Central memory CD4-positive, alpha-beta T cell (primary cell): ENCODE measurements around the gene BAIAP3.

Source experiments
- DNase-seq: peaks from one replicate; pipeline ENCODE4 v3.0.0; 2022

BAIAP3 gene

GRCh38 chr16:1299012-1299867 lies 34.2 kb upstream of the BAIAP3 start:
- DNase-seq = no peak

- DNase-seq = no peak
Observed at GRCh38 chr16:1299868-1300203, 33.6 kb upstream of the BAIAP3 start.

- DNase-seq = peak; percentile 62
Observed at GRCh38 chr16:1300664-1301476, 32.6 kb upstream of the BAIAP3 start.

- DNase-seq = no peak
Observed at GRCh38 chr16:1301562-1301961, 31.9 kb upstream of the BAIAP3 start.

- DNase-seq = no peak
Observed at GRCh38 chr16:1305823-1306222, 27.6 kb upstream of the BAIAP3 start.

GRCh38 chr16:1306334-1306733 lies 27.1 kb upstream of the BAIAP3 start:
- DNase-seq = no peak

- no peak for DNase-seq
Observed at GRCh38 chr16:1308036-1308976, 25.1 kb upstream of the BAIAP3 start.

GRCh38 chr16:1308977-1309885 lies 24.2 kb upstream of the BAIAP3 start, which contains the start of gene UBE2I:
Gene UBE2I (plus strand): TSS chr16:1309636. CDS start chr16:1314031, 4,395 bp downstream.
- DNase-seq = peak; percentile 98

GRCh38 chr16:1309888-1310831 lies 23.3 kb upstream of the BAIAP3 start:
- peak; percentile 57 for DNase-seq

- no peak for DNase-seq
Observed at GRCh38 chr16:1310832-1311200, 22.6 kb upstream of the BAIAP3 start.

GRCh38 chr16:1311212-1311737 lies 22.2 kb upstream of the BAIAP3 start:
- DNase-seq = no peak

GRCh38 chr16:1311738-1312466 lies 21.5 kb upstream of the BAIAP3 start:
- no peak for DNase-seq

GRCh38 chr16:1312467-1312816 lies 21.0 kb upstream of the BAIAP3 start:
- DNase-seq = no peak

- DNase-seq = no peak
Observed at GRCh38 chr16:1312903-1313302, 20.5 kb upstream of the BAIAP3 start.

- DNase-seq = no peak
Observed at GRCh38 chr16:1313721-1314369, 19.6 kb upstream of the BAIAP3 start.

- no peak for DNase-seq
Observed at GRCh38 chr16:1314399-1315068, 18.9 kb upstream of the BAIAP3 start.

GRCh38 chr16:1315081-1316032 lies 18.1 kb upstream of the BAIAP3 start:
- DNase-seq = no peak
